GM18858 (cell line): Measurements from ENCODE around the gene RFPL3.

ENCODE experiments used
- ATAC-seq: cut with Tn5 transposase; IDR thresholded peaks from one replicate; pipeline ENCODE4 v1.9.1; 2021; ENCODE audit not compliant: unreplicated experiment

Gene RFPL3

GRCh38 chr22:32410459-32410858, 52.8 kb downstream of the RFPL3 start:
- ATAC-seq, result no peak
